Measurements from ENCODE around the gene CD80.
"Not testable (repeated sequence)": the region's sequence is repeated elsewhere in the genome, so short reads cannot be mapped to it uniquely, and the experiment has no call there.

The CD80 gene

GRCh38 chr3:119580067-119580760, 20.8 kb upstream of the CD80 start:
- DNase-seq, result peak; percentile 37

DNA sequence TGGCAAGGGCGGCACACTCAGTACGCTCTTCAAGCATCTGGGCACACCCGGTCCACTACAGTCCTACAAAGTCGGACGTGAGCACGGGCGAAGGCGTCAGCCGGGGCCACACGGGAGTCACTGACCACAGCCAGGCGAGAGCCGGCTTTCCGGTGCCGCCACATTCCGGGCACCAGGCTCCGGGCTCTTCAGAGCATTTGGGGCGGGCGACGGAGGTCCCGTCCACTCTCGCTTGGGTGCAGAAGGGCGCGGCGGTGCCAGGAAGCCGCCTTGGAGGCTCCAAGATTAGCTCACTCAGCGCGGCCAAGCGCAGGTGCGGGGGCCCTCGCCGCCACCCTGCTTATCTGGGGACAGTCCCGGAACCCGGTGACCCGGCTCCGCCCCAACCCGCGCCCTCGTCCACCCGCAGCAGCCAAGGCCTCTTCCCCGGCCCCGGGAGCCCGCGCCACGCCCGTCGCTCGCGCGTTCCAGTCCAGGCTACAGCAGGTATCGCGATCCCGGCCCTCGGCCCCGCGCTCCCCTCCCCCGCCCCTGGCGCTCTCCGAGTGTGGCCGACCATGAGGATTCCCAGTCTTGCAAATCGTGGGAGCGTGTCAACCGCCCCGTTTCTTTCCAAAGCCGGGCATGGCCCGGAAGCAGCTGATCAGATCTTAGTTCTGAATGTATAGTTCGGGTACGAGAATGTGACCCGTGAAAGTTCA, 20.1 kb upstream of the CD80 start, which contains the start of gene ADPRH:
Gene ADPRH, plus strand, starts transcription at position 127 of the 701 bp plus-strand sequence. CDS start 2,678 bp downstream, outside the sequence.
- peak; percentile 56 for DNase-seq

GRCh38 chr3:119575507-119575906, 16.1 kb upstream of the CD80 start:
- no peak for DNase-seq

GRCh38 chr3:119571688-119572087, 12.3 kb upstream of the CD80 start:
- DNase-seq, result no peak

GRCh38 chr3:119571230-119571629, 11.8 kb upstream of the CD80 start:
- no peak for DNase-seq

GRCh38 chr3:119570229-119570628, 10.8 kb upstream of the CD80 start:
- peak; percentile 23 for DNase-seq

GRCh38 chr3:119569156-119569555, 9.7 kb upstream of the CD80 start:
- DNase-seq, result no peak

- DNase-seq, result not testable (repeated sequence)
Measured at GRCh38 chr3:119563334-119563733, 3.9 kb upstream of the CD80 start.

DNA sequence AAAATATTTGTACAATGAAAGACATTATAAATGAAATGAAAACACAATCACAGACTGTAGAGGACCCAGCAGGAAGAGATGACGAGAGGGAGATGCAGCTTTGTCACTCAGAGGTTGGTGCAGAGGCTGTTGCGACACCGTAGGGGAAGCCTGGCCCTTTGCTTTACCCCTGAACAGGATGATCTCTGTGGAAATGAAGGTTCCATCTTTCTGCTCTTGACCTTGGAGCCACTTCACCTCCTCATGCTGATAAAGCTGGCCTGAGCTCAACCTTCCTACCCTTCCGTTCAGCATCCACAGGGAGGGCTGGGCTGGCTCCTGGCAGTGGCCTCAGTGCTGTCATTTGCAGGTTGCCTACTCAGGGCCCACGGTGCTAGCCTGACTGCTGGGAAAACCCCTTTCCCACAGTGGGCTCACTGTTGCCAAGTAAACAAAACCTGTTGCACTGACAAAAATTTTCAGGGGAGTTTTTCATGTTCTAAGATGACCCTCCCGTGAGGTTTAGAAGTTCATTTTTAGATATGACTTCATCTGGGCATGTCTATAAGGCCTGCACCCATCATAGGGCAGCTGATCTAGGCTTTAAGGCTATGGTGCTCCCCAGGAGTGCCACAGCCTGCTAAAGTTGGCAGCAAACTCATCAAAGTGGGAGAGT, 3.0 kb upstream of the CD80 start:
- DNase-seq, result peak; percentile 70

DNA sequence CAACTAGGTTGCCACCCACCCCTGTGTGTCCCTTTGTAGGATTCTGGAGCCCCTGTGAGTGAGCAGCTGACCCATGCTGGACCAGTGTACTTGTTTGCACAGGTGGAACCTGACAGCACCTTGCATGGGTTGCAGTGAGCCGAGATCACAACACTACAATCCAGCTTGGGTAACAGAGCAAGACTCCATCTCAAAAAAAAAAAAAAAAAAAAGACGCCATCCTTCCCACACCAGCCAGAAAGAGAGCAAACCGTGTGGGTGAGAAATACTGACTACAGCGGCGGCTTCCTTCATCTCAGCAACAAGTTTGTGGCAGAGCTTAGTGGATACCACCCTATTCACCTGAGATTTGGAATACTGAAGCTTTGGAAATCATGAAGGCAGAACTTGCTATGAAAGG, 746 bp upstream of the CD80 start:
- DNase-seq, result no peak

- DNase-seq, result no peak
Measured at GRCh38 chr3:119558626-119559317, 642 bp downstream of the CD80 start.

DNA sequence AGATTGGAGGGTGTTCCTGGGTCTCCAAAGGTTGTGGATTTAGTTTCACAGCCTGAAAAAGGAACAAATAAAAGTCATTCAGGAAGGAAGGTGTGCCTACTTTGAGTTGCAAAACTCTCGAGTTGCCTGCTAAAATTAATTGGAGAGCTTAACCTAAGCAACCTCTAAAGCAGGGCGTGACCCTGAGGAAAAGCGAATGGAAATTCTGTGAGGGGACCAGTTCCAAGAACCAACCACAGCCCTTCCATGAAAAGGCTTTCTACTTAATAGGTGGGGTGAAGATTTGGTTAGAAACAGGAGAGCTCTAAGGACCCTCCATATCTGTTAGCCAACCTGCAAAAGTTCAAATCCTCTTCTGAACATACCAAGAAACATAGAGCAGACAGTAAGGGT, 1.5 kb downstream of the CD80 start:
- DNase-seq, result no peak

GRCh38 chr3:119557192-119557876, 2.1 kb downstream of the CD80 start:
- no peak for DNase-seq

DNA sequence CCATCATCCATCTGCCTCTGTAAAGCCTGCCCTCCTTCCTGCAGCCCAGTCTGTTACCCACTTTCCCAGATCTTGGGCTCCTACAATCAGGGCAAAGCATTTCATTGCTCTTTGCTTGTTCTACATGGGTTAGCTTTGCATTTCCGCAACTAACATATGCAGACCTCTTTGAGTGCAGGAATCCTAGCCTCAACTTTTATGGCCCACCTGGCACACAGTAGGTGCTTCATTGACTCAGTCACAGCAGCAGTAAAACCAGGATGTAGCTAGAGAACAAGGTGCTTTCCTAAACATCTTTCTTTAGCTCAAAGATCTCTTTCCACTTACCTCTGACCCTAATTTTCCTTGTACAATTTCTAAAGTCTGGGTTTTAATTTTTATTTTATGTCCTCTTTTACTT, 3.5 kb downstream of the CD80 start:
- DNase-seq, result no peak

GRCh38 chr3:119555309-119555735, 4.1 kb downstream of the CD80 start:
- no peak for DNase-seq

DNA sequence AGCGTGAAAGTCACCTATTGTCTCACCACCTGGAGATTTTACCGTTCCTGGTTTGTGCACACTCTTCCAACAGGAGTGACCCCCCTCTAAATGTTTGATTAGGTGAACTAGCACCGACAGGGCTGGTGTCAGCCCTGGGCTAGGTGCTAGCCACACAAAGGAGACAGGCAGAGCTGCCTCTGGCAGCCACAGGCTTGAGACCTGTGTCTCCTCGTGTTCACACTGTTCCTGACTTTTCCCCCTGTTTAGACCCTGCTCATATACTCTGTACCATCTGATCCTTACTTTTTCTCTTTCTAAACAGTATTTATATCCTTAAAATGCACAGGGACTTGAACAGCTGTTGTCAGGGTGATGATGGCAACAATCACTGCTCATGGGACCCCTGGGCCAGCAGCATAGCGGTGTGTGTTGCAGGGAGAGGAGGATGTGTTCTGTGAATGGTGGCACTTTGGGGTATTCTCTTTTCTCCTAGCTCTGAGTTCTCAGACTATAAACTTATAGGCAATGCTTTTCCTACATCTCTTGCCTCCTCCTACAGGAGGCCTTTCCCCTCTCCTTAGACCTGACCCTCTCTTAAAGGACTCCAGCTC, 5.5 kb downstream of the CD80 start:
- no peak for DNase-seq

- DNase-seq, result not testable (repeated sequence)
Measured at GRCh38 chr3:119552928-119553327, 6.5 kb downstream of the CD80 start.

DNA sequence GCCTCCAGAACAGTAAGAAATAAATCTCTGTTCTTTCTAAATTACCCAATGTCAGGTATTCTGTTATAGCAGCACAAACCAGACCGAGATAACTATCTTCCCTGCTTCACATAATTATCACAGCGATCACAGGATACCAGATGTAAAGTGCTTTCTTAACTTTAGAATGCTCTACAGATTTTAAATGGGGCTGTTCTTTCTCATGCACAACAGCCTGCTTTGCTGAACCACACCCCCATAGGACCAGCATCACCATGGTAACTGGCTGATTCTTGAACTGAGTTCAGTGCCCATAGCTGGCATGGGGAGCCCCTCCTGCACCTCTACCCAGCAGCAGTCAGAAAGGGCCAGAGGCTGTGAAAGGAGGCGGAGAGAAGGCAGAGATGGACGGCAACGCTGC, 7.8 kb downstream of the CD80 start:
- DNase-seq, result no peak

GRCh38 chr3:119550192-119550910, 9.1 kb downstream of the CD80 start:
- no peak for DNase-seq

- DNase-seq, result no peak
Measured at GRCh38 chr3:119548341-119548740, 11.1 kb downstream of the CD80 start.

DNA sequence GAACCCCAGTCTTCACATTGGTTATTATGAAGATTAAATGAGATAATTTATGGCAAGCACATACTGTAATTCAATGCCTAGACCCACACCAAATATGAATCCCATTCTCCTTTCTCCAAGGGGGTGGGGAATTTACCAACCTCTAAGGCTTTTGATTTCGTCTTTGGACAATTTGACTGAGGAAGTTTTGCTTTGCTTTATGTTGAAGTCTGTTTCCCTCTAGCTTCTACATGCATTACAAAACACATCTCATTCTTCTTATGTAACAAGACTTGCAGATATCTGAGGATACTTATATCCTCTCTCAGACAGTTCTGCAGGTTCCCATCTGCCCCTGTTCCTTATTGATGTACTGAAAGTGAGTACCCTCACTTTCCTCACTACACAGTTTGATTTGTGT, 12.2 kb downstream of the CD80 start:
- DNase-seq, result no peak

DNA sequence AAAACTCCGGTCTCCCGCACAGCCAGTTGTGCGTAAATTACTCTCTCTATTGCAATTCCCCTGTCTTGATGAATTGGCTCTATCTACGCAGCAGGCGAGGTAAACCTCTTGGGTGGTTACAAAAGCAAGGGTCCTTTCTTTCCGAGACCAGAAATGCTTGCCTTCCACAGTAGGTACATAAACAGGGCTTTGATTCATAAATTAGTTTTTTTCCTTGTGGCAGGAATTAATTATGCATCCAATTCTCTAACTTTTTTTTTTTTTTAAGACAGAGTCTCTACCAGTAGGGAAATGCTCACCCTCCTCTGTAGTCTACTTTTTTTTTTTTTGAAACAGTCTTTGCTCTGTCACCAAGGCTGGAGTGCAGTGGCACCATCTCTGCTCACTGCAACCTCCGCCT, 16.3 kb downstream of the CD80 start:
- no peak for DNase-seq

All from CD4-positive, alpha-beta T cell treated with Interleukin-10 for 1 hour (primary cell).